ENCODE measurements around the gene RNF20.

The RNF20 gene

GRCh38 chr9:101569741-101570501 is 36.3 kb downstream of the RNF20 start:
- Histone ChIP-seq H3K9ac (ENCODE audit: low read depth, low read length, poor library complexity, severe bottlenecking) (no peak overlapping the region), H3K36me3 (ENCODE audit: insufficient read depth, low read length) (peaks cover 14% of the 10 kb centered on the region; the same call in 1 of the 2 replicates), H3F3A (ENCODE audit: low read depth) (no peaks in the 10 kb centered on the region), H3K4me1 (ENCODE audit: insufficient read depth, low read length, poor library complexity, severe bottlenecking) (no peaks in the 10 kb centered on the region), H3K79me2 (ENCODE audit: insufficient read depth, low read length) (no peaks in the 10 kb centered on the region), H2AFZ (ENCODE audit: low read length) (no peak overlapping the region), H3K27me3 (ENCODE audit: insufficient read depth, low read length, poor library complexity, severe bottlenecking) (no peaks in the 10 kb centered on the region), H3K9me2 (replicated peaks; ENCODE audit: low read depth, low read length) (no peaks in the 10 kb centered on the region), H3K9me3 (ENCODE audit: insufficient read depth, low read depth, low read length) (no peaks in the 10 kb centered on the region), H4K20me1 (ENCODE audit: insufficient read depth, low read length, poor library complexity, severe bottlenecking) (no peaks in the 10 kb centered on the region), H3K4me3 (ENCODE audit: low read length, poor library complexity, severe bottlenecking) (no peak overlapping the region), H3K4me2 (ENCODE audit: low read depth, low read length, poor library complexity, severe bottlenecking) (no peak overlapping the region)
- TF ChIP-seq EZH2phosphoT487 (IDR thresholded peaks at IDR 0.05; ENCODE audit: borderline replicate concordance) (no peak), CTCF (conservative IDR thresholded peaks at IDR 0.05; ENCODE audit: low read length) (no peak)

- Histone ChIP-seq H3K9me2 (replicated peaks; ENCODE audit: low read depth, low read length) (no peaks in the 10 kb centered on the region), H3K4me3 (ENCODE audit: low read length, poor library complexity, severe bottlenecking) (no peak overlapping the region), H3K9ac (ENCODE audit: low read depth, low read length, poor library complexity, severe bottlenecking) (no peak overlapping the region), H3K4me1 (ENCODE audit: insufficient read depth, low read length, poor library complexity, severe bottlenecking) (no peaks in the 10 kb centered on the region), H3K9me3 (ENCODE audit: insufficient read depth, low read depth, low read length) (no peaks in the 10 kb centered on the region), H3K27me3 (ENCODE audit: insufficient read depth, low read length, poor library complexity, severe bottlenecking) (no peaks in the 10 kb centered on the region), H3K36me3 (ENCODE audit: insufficient read depth, low read length) (peaks cover 3% of the 10 kb centered on the region; the same call in 1 of the 2 replicates), H2AFZ (ENCODE audit: low read length) (no peak overlapping the region), H3K4me2 (ENCODE audit: low read depth, low read length, poor library complexity, severe bottlenecking) (no peak overlapping the region), H4K20me1 (ENCODE audit: insufficient read depth, low read length, poor library complexity, severe bottlenecking) (no peaks in the 10 kb centered on the region), H3K79me2 (ENCODE audit: insufficient read depth, low read length) (no peaks in the 10 kb centered on the region), H3F3A (ENCODE audit: low read depth) (no peaks in the 10 kb centered on the region)
- no peak for TF ChIP-seq CTCF (conservative IDR thresholded peaks at IDR 0.05; ENCODE audit: low read length)
- TF ChIP-seq EZH2phosphoT487 (IDR thresholded peaks at IDR 0.05; ENCODE audit: borderline replicate concordance), result no peak
Measured at GRCh38 chr9:101571114-101571513, 37.5 kb downstream of the RNF20 start.

- Histone ChIP-seq H3K36me3 (ENCODE audit: insufficient read depth, low read length) (no peaks in the 10 kb centered on the region), H3K27me3 (ENCODE audit: insufficient read depth, low read length, poor library complexity, severe bottlenecking) (no peaks in the 10 kb centered on the region), H3K9ac (ENCODE audit: low read depth, low read length, poor library complexity, severe bottlenecking) (no peak overlapping the region), H3K79me2 (ENCODE audit: insufficient read depth, low read length) (no peaks in the 10 kb centered on the region), H3K9me3 (ENCODE audit: insufficient read depth, low read depth, low read length) (no peaks in the 10 kb centered on the region), H3K4me3 (ENCODE audit: low read length, poor library complexity, severe bottlenecking) (no peak overlapping the region), H2AFZ (ENCODE audit: low read length) (no peak overlapping the region), H3K9me2 (replicated peaks; ENCODE audit: low read depth, low read length) (no peaks in the 10 kb centered on the region), H3K4me1 (ENCODE audit: insufficient read depth, low read length, poor library complexity, severe bottlenecking) (no peaks in the 10 kb centered on the region), H3K4me2 (ENCODE audit: low read depth, low read length, poor library complexity, severe bottlenecking) (no peak overlapping the region), H4K20me1 (ENCODE audit: insufficient read depth, low read length, poor library complexity, severe bottlenecking) (no peaks in the 10 kb centered on the region), H3F3A (ENCODE audit: low read depth) (no peaks in the 10 kb centered on the region)
- TF ChIP-seq CTCF (conservative IDR thresholded peaks at IDR 0.05; ENCODE audit: low read length) (no peak), EZH2phosphoT487 (IDR thresholded peaks at IDR 0.05; ENCODE audit: borderline replicate concordance) (no peak)
Measured at GRCh38 chr9:101572316-101572715, 38.7 kb downstream of the RNF20 start.
